Endothelial cell of umbilical vein (primary cell): ENCODE data around the gene DLGAP1. TPM values are rescaled to one million over a fixed set of nuclear protein-coding genes. Genes with fewer than 3 reads are reported as not detected.

Source experiments
- BruUV-seq: library from RNA; stranded (reverse); fragments of 400-500 nt; replicated peaks from 2 replicates; lab custom pipeline; 2021; lab: Mats Ljungman, UMichigan
- CTCF ChIA-PET: fragments of 300-600, 350-600 bp; sonication (Branson Sonifier 250); formaldehyde crosslinking; loops from one replicate; lab custom pipeline; 2021; ENCODE audit warnings: antibody characterized with exemption, inconsistent platforms; lab: Charles Lee
- POLR2A ChIA-PET: fragments of 300-600, 350-600 bp; sonication (Branson Sonifier 250); formaldehyde crosslinking; loops from one replicate; lab custom pipeline; 2021; ENCODE audit warnings: antibody characterized with exemption, inconsistent platforms; lab: Charles Lee
- DNase-seq: peaks from one replicate; pipeline ENCODE4 v3.0.0-alpha.2; 2011; ENCODE audit warnings: low read depth, low spot score
- FAIRE-seq: peaks from 2 replicates; lab custom pipeline; 2011; peaks lifted over from hg19 to GRCh38; lab: Jason Lieb, UNC
- H2AFZ ChIP-seq: 2 replicates; pipeline ENCODE4 v1.6.0; 2012; ENCODE audit warnings: low read depth, low read length, control low read depth, inconsistent platforms
- H3K27ac ChIP-seq: 2 replicates; pipeline ENCODE4 v1.5.1; 2011; ENCODE audit warnings: low read depth, mild to moderate bottlenecking, control low read depth, low read length, moderate library complexity; ENCODE audit not compliant: insufficient read depth
- H3K27me3 ChIP-seq, 2 experiments: 2 replicates each; pipeline versions ENCODE4 v1.6.0 to v1.6.1; 2011; ENCODE audit warnings: low read length in 2 of 2, mixed read lengths in 1 of 2; ENCODE audit not compliant: control insufficient read depth in 2 of 2, insufficient read depth in 2 of 2
- H3K36me3 ChIP-seq, 2 experiments: 2 replicates in 1 of 2; 3 replicates in 1 of 2; pipeline ENCODE4 v1.5.1; 2011; ENCODE audit warnings: low read length in 2 of 2, mild to moderate bottlenecking in 1 of 2, moderate library complexity in 1 of 2; ENCODE audit not compliant: control insufficient read depth in 2 of 2, insufficient read depth in 2 of 2; ENCODE audit errors: extremely low read depth in 1 of 2
- H3K4me1 ChIP-seq: 3 replicates; pipeline ENCODE4 v1.5.1; 2011; ENCODE audit warnings: mild to moderate bottlenecking, low read length; ENCODE audit not compliant: control insufficient read depth, insufficient read depth; ENCODE audit errors: extremely low read depth
- H3K4me2 ChIP-seq: 2 replicates; pipeline ENCODE4 v1.6.1; 2011; ENCODE audit warnings: low read length, control low read depth, mixed read lengths; ENCODE audit not compliant: insufficient read depth
- H3K4me3 ChIP-seq, 3 experiments: fragments of 200-600 bp in 1 of 3; sonication (generic), shearing (Covaris generic) in 1 of 3; replicated peaks in 1 of 3; 2 replicates each; pipeline ENCODE4 v1.5.1; 2011 to 2016; ENCODE audit warnings: control low read depth in 3 of 3, low read length in 3 of 3, mild to moderate bottlenecking in 2 of 3, inconsistent platforms in 1 of 3, low read depth in 1 of 3, moderate library complexity in 1 of 3; ENCODE audit not compliant: insufficient read depth in 1 of 3
- H3K79me2 ChIP-seq: 2 replicates; pipeline ENCODE4 v1.6.0; 2012; ENCODE audit warnings: low read length, inconsistent platforms; ENCODE audit not compliant: control insufficient read depth, insufficient read depth
- H3K9ac ChIP-seq: replicated peaks from 2 replicates; pipeline ENCODE3; 2011; ENCODE audit warnings: low read length, control low read depth; ENCODE audit not compliant: insufficient read depth; ENCODE audit errors: extremely low read depth
- H3K9me1 ChIP-seq: replicated peaks from 3 replicates; pipeline ENCODE4 v1.6.0; 2011; ENCODE audit warnings: mild to moderate bottlenecking, low read length; ENCODE audit not compliant: control insufficient read depth, insufficient read depth; ENCODE audit errors: extremely low read depth
- H3K9me3 ChIP-seq: replicated peaks from 2 replicates; pipeline ENCODE4 v1.5.1; 2012; ENCODE audit warnings: low read length, inconsistent platforms; ENCODE audit not compliant: control insufficient read depth, insufficient read depth
- H4K20me1 ChIP-seq: replicated peaks from 2 replicates; pipeline ENCODE3; 2011; ENCODE audit warnings: mild to moderate bottlenecking, low read length; ENCODE audit not compliant: control insufficient read depth, insufficient read depth; ENCODE audit errors: extremely low read depth
- CTCF ChIP-seq, 2 donors: IDR thresholded peaks; 1 replicate in 1 of 2; 2 replicates in 1 of 2; pipeline ENCODE4 v1.5.1; 2011; ENCODE audit warnings: low read length in 2 of 2, mild to moderate bottlenecking in 2 of 2, moderate library complexity in 2 of 2, control low read depth in 1 of 2, inconsistent platforms in 1 of 2, low read depth in 1 of 2; ENCODE audit not compliant: insufficient read depth in 1 of 2; ENCODE audit errors: extremely low read depth in 1 of 2
- EZH2 ChIP-seq: IDR thresholded peaks from 2 replicates; pipeline ENCODE4 v1.6.1; 2012; ENCODE audit warnings: borderline replicate concordance, low read depth, mild to moderate bottlenecking, moderate library complexity, low read length, inconsistent platforms; ENCODE audit not compliant: severe bottlenecking
- FOS ChIP-seq: IDR thresholded peaks from 2 replicates; pipeline ENCODE4 v1.6.1; 2011; ENCODE audit warnings: mild to moderate bottlenecking, low read length, moderate library complexity, borderline replicate concordance; ENCODE audit not compliant: insufficient read depth
- GATA2 ChIP-seq: IDR thresholded peaks from 2 replicates; pipeline ENCODE4 v1.7.0; 2011; ENCODE audit warnings: low read depth, mild to moderate bottlenecking, moderate library complexity, mixed read lengths, low read length; ENCODE audit not compliant: insufficient read length, insufficient read depth
- JUN ChIP-seq: IDR thresholded peaks from 2 replicates; pipeline ENCODE4 v1.6.1; 2011; ENCODE audit warnings: borderline replicate concordance, low read depth; ENCODE audit not compliant: insufficient read length, insufficient read depth
- MYC ChIP-seq: IDR thresholded peaks from one replicate; pipeline ENCODE4 v1.6.1; 2011; ENCODE audit warnings: mild to moderate bottlenecking, low read depth, low read length
- POLR2A ChIP-seq: IDR thresholded peaks from 2 replicates; pipeline ENCODE4 v1.6.1; 2012; ENCODE audit warnings: low read depth, mild to moderate bottlenecking, control low read depth, low read length
- POLR2AphosphoS5 ChIP-seq: IDR thresholded peaks from 2 replicates; pipeline ENCODE4 v1.6.1; 2012; ENCODE audit warnings: low read depth, mild to moderate bottlenecking, control low read depth, low read length, moderate library complexity; ENCODE audit not compliant: insufficient read depth
- dilution Hi-C: fragments of 300-500 bp; cut with MboI; formaldehyde crosslinking; loops from one replicate; pipeline ENCODE4 v1.15.0; 2019; ENCODE audit warnings: low sequenced_read_pairs; ENCODE audit not compliant: extremely low pct_ligation_motif_present
- intact Hi-C: fragments of 100-400 bp; cut with micrococcal nuclease; formaldehyde crosslinking; loops from one replicate; pipeline ENCODE4 v1.10.0; 2022
- polyA plus RNA-seq, 4 experiments: library from polyadenylated mRNA; depleted of rRNA in 3 of 4; stranded (reverse) in 3 of 4; unstranded in 1 of 4; fragments of >200 nt; gene quantifications; 2 replicates each; pipeline versions ENCODE4 v1.2.1 to v1.2.3, GENCODE V29; 2011 to 2012; ENCODE audit warnings: missing spikeins in 1 of 4
- total RNA-seq: library from RNA; stranded (reverse); gene quantifications from 2 replicates; pipeline ENCODE4 v1.2.3, GENCODE V29; 2021
- TF ChIP-seq, protein P1 (sequence below): IDR thresholded peaks from 2 replicates; pipeline ENCODE4 v1.6.1; 2011; ENCODE audit not compliant: insufficient read depth, insufficient read length

The DLGAP1 gene
- total and polyA plus RNA-seq, 2 donors (not counting 3 experiments of a cell fraction or from before 2014, with no cell fraction given), result 0.04 TPM; not detected in 1

DNA sequence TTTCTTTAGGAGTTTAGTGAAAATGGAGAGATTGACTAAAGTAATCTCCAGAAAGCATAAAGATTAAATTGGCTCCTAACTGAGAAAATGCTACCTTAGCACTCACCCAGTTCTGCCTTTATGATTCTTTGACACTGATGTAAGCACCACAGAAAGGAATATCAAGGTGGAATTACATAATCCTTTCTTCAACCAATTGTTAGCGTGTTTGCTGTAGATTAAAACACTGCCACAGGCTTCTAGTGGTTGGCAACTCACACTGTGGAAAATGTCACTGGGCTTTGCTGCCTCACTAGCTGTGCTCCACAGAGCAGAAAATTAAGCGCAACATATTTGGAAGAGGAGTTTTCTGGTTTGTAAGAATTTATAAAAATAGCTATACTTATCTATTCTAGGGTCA, 104.1 kb downstream of the DLGAP1 start:
- BruUV-seq, result no TSS peak
- CTCF ChIA-PET, result no interaction called here
- no peak for FAIRE-seq

More for the DNA sequence above, 104.1 kb downstream of the DLGAP1 start:
- no peaks in the 10 kb centered on the region for H3K27me3 ChIP-seq
- H3K9me3 ChIP-seq, result no peaks in the 10 kb centered on the region
- dilution Hi-C loops (no loop called here), intact Hi-C loops (no loop called here)
- no peaks in the 10 kb centered on the region for H3K79me2 ChIP-seq
- H4K20me1 ChIP-seq, result no peaks in the 10 kb centered on the region
- H3K4me3 ChIP-seq, result no peak overlapping the region
- no peak overlapping the region for H3K4me2 ChIP-seq
- no peak overlapping the region for H2AFZ ChIP-seq
- DNase-seq, result no peak
- H3K36me3 ChIP-seq, result no peaks in the 10 kb centered on the region
- H3K9me1 ChIP-seq, result no peaks in the 10 kb centered on the region
- H3K9ac ChIP-seq, result no peak overlapping the region
- TF ChIP-seq POLR2AphosphoS5 (no peak), CTCF (IDR thresholded peaks at IDR 0.05; ENCODE audit: extremely low read depth in 1 of 2, insufficient read depth in 1 of 2, low read depth in 1 of 2, low read length in 2 of 2) (no peak), GATA2 (no peak), EZH2 (no peak), JUN (no peak), FOS (no peak), POLR2A (no peak), MYC (no peak)
- TF ChIP-seq, protein P1, sequence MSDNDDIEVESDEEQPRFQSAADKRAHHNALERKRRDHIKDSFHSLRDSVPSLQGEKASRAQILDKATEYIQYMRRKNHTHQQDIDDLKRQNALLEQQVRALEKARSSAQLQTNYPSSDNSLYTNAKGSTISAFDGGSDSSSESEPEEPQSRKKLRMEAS, result no peak
- H3K27ac ChIP-seq, result no peak overlapping the region
- POLR2A ChIA-PET, result no interaction called here
- no peaks in the 10 kb centered on the region for H3K4me1 ChIP-seq
